GM12801 (cell line): Measurements from ENCODE around the gene ANKRD11.

Source experiments
- CTCF ChIP-seq: IDR thresholded peaks from one replicate; pipeline ENCODE4 v1.5.1; 2011; ENCODE audit warnings: control low read depth; ENCODE audit not compliant: insufficient read length; ENCODE audit errors: extremely low read depth

The ANKRD11 gene

GRCh38 chr16:89291776-89292175, 198.6 kb downstream of the ANKRD11 start:
- no peak for TF ChIP-seq CTCF

GRCh38 chr16:89291363-89291762, 199.0 kb downstream of the ANKRD11 start:
- TF ChIP-seq CTCF = no peak

- no peak for TF ChIP-seq CTCF
Observed at GRCh38 chr16:89290887-89291286, 199.5 kb downstream of the ANKRD11 start.

GRCh38 chr16:89290472-89290871, 199.9 kb downstream of the ANKRD11 start:
- TF ChIP-seq CTCF = no peak

GRCh38 chr16:89289428-89290395, 200.6 kb downstream of the ANKRD11 start:
- TF ChIP-seq CTCF = peak; percentile 17

GRCh38 chr16:89288966-89289365, 201.4 kb downstream of the ANKRD11 start:
- no peak for TF ChIP-seq CTCF

GRCh38 chr16:89288577-89288844, 201.8 kb downstream of the ANKRD11 start:
- no peak for TF ChIP-seq CTCF
